ENCODE measurements around the gene TMEM41A.

DNA sequence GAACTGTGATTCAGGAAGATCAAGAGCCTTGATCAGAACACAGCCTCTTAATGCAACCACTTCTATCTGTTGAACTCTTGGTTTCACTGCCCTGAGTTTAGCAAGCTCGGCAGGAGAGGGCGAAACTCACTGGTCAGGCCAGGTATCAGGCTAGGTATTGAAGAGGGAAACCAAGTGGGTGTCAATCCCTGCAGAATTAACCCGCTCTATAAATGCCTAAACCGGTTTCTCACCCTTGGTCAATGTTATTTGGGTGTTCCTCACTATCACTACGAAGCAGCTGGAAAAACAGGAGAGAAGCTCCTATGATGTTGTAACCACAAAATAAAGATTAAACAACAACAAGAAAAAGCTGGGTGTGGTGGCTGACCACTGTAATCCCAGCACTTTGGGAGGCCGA, 29.7 kb upstream of the TMEM41A start:
- TF ChIP-seq CTCF (IDR thresholded peaks at IDR 0.05; ENCODE audit: low read depth, low read length) (no peak), EZH2phosphoT487 (IDR thresholded peaks at IDR 0.05; ENCODE audit: low read depth) (no peak)

Data from OCI-LY3 (cell line).